Suppressor macrophage treated with lipopolysaccharide for 4 hours (primary cell): ENCODE data around the gene VILL.

ENCODE experiments used
- DNase-seq: peaks from one replicate; pipeline ENCODE4 v3.0.0-alpha.2; 2020

VILL gene

GRCh38 chr3:38002291-38002876 lies 11.8 kb downstream of the VILL start:
- no peak for DNase-seq

DNA sequence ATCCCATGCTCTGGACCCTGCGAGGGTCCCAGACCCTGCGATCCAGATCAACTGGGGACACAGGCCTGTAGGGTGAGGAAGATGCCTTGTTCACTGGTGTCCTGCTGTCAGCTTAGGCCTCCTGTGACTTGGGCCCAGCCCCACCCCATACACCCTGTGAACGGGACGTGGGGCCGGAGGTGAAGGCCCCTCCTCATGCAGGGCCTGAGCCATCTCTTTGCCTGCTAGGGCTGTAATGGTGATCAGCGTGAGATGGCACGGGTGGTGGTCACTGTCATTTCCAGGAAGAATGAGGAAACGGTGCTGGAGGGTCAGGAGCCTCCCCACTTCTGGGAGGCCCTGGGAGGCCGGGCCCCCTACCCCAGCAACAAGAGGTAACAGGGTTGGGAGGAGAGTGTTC lies 12.4 kb downstream of the VILL start:
- DNase-seq: no peak

- peak; percentile 60 for DNase-seq
Measured at GRCh38 chr3:38003371-38003816, 12.8 kb downstream of the VILL start.

GRCh38 chr3:38003817-38004414 lies 13.3 kb downstream of the VILL start:
- no peak for DNase-seq

DNA sequence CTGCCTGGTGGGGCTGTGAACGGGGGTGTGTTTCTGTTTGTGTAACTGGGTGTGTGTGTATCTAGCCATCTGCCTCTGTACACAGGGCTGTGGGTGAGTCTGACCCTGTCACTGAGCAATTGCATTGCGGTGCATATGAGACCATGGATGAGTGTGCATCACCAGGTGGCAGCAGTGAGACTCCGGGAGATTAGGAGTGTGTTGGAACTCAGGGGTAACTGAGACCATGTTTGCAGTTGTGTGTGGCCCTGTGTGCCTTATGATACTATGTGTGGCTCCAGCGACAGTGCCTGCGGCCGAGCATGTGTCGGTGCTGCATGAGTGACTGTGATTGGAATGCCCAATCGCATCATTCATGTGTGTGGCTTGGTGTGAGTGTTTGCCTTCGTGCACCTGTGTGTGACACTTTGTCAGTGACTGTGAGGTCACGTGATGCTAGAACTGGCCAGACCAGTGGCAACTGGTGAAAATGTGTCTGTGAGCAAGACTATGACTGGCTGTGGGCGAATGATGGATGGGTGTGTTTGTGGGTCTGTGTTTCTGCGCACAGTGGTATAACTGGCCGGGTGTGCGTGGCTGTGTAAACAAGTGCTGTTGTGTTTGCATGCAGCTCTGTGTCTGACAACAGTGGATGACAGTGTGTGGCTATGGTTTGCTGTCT lies 14.0 kb downstream of the VILL start:
- peak; percentile 59 for DNase-seq

DNA sequence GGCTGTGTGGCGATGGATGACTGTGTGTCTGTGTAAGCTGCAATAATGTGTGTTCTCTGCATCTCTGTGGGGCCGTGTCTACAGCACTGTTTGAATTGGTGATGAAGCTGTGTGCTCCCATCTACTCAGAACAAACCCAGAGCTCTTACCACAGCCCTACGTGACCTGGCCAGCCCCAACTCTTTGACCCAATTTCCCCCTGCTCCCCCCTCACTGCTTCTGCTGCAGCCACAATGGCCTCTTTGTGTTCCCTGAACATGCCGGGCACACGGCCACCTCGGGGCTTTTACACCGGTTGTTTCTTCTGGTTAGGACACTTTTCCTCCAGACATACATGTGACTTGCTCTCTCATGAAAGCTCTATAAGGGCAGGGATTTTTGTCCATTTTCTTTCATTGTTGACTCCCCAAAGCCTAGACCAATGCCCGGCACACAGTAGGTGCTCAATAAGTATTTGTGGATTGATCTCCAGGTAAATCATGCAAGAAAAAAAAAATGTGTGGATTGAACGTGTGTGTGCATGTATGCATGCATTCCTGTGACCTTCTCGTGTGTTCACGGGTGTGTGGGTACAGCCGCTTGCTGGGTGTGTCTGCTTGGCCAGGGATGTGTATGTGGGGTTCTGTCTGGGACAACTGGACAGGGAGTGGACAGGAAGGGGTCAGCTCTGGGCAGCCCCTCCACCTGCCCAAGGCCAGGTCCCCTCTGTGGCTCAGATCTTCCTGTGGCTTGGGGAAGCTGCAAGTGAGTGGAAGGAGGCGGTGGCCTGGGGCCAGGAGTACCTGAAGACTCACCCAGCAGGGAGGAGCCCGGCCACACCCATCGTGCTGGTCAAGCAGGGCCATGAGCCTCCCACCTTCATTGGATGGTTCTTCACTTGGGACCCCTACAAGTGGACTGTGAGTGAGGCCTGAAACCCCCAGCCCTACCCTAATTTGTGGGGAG lies 14.8 kb downstream of the VILL start:
- DNase-seq: no peak

DNA sequence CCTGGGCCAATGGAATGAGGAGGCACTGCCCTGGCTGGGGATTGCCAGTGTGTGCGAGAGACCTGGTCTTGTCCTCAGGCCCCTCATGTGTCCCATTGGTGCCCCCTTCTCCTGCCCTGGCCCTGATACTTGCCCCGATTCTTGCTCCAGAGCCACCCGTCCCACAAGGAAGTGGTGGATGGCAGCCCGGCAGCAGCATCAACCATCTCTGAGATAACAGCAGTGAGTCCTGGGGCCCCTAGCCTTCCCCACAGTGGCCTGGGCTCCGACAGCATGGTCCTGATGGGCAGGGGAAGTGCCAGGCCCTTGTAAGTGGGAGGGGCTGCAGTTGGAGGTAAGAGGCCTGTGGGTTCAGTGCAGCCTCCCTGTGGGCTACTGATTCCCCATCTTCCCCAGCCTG lies 15.4 kb downstream of the VILL start:
- DNase-seq: no peak

GRCh38 chr3:38006445-38006995 lies 15.9 kb downstream of the VILL start:
- DNase-seq: no peak

GRCh38 chr3:38007754-38008090 lies 17.1 kb downstream of the VILL start:
- no peak for DNase-seq

DNA sequence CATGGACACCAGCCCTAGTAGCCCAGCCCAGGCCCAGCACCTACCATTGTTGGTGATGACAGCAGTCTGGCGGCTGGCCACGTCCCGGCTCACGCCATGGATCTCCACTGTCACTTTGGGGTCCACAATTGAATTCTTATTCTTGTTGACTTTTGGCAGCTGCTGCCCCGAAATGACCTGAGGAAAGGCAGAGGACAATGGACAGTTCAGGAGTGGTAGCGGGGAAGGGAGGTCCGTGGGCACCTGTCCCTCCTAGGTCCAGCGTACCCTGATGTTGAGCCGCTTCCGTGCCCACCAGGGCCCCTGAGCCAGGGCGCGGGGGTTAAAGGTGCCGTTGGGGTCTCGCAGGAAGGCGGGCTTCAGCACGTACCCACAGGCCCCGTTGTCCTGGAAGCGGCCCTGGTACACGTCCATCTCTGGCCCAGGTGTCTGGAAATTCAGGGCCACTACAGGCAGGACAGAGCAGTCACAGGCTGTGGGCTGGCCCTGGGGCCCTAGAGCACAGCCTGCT lies 17.7 kb downstream of the VILL start:
- no peak for DNase-seq

- no peak for DNase-seq
Measured at GRCh38 chr3:38008971-38009580, 18.5 kb downstream of the VILL start.

DNA sequence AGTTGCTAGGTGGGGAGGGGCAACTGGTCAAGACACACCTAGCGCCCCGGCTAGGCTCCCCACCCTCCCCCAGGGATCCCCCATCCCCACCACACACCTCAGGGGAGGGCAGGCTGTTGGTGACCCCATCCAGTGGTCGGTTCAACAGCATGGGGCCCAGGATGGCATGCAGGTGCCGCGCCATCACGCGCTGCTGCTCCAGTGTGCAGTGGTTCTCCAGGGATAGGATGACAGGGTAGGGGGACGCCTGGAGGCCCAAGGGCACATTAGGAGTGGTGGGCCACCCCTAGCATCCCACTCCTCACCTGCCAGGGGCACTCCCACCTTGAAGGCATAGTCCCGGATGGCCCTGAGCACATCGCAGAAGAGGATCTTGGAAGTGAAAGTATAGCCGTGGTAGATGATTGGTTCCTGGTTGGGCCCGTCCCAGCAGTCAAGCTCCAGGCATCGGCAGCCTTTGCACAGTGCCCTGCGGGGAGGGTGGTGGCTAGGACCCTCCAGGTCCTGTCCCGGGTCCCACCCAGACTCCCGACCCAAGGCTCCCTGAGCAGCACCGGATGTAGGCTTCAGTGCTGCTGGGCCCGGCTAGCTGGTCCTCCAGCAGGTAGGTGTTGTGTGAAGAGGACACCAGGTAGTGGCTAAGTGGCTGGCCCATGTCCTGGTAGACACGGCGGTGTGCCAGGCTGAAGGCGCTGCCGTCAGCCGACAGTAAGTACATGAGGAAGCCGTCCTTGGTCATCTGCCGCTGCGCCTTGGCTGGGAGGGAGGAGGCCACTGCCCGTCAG lies 19.4 kb downstream of the VILL start:
- no peak for DNase-seq

DNA sequence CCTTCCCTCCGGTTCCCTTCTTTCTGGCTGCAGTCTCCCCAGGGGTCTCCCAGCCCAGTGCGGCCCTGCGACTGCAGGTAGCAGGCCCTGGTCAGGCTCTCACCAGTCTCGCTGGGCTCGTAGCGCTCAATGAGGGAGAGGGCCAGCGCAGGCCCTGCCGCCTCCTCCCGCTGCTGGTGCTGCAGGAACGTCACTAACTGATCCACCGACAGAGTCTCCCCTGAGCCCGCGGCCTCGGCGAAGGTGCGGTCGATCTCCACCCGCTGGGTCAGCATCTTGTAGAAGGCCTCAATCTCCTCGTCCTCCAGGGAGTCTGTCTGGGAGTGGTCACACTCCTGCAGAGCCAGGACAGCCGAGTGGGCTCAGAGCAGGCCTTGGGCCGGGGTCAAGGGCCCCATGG lies 20.5 kb downstream of the VILL start:
- no peak for DNase-seq

- DNase-seq: no peak
Measured at GRCh38 chr3:38015485-38015884, 24.9 kb downstream of the VILL start.

DNA sequence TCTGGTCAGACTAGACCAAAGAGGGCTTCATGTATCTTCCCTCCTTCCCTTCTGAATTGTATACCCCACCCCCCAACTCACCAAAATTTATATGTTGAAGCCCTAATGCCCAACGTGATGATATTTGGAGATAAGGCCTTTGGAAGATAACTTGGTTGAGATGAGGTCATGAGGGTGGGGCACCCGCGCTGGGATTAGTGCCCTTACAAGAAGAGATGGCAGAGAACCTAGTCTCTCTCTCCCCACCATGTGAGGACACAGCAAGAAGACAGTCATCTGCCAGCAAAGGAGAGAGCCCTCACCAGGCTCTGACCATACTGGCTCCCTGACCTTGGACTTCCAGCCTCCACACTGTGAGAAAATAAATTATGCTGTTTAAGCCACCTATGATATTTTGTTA lies 25.4 kb downstream of the VILL start:
- no peak for DNase-seq

- no peak for DNase-seq
Measured at GRCh38 chr3:38016410-38016809, 25.8 kb downstream of the VILL start.

DNA sequence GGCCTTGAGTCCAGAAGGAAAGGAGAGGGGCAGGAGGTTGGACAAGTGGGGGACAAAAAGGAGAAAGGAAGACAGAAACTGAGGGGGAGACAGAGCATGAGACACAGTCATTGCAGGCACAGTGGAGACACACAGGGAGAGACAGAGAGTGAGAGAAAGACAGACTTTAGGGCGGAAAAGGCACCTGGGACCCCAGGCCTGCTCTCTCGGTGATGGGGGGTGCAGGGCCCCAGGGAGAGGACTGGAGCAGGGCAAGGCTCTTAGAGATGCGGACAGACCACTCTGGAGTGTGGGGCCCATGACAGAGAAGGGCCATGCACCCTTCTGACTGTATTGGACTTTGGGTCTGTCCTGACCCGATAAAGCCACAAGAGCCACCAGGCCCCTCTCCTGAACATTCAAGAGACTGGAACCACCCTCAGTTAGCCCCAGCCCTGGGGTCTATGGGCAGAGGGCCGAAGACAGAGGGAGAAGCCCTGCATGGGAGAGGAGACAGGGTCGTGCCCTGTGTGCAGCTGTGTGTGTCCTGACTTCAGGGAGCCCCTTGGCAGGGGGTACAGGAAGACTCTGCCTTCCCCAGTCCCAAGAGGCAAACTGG lies 26.4 kb downstream of the VILL start:
- DNase-seq: no peak

GRCh38 chr3:38017445-38018295 lies 27.1 kb downstream of the VILL start:
- no peak for DNase-seq

- no peak for DNase-seq
Measured at GRCh38 chr3:38018296-38019266, 28.0 kb downstream of the VILL start.
